BE2C (cell line): ENCODE measurements around the gene MMD.
"Not testable (repeated sequence)": the region's sequence is repeated elsewhere in the genome, so short reads cannot be mapped to it uniquely, and the experiment has no call there.

ENCODE experiments used
- DNase-seq: peaks from one replicate; pipeline ENCODE4 v3.0.0-alpha.2; 2020
- H3K27me3 ChIP-seq: fragments of 250-450 bp; sonication (Bioruptor Pico); 2 replicates; pipeline ENCODE4 v1.5.1; 2020; ENCODE audit warnings: mild to moderate bottlenecking
- H3K36me3 ChIP-seq: fragments of 250-450 bp; sonication (Bioruptor Pico); 2 replicates; pipeline ENCODE4 v1.5.1; 2020; ENCODE audit warnings: mild to moderate bottlenecking
- H3K4me1 ChIP-seq: fragments of 250-450 bp; sonication (Bioruptor Pico); 2 replicates; pipeline ENCODE4 v1.5.1; 2020
- H3K4me3 ChIP-seq: 2 replicates; pipeline ENCODE4 v1.5.1; 2011; ENCODE audit warnings: low read depth, low read length
- H3K9me3 ChIP-seq: fragments of 250-450 bp; sonication (Bioruptor Pico); 2 replicates; pipeline ENCODE4 v1.5.1; 2020
- TF ChIP-seq, protein P1 (sequence below): IDR thresholded peaks from 2 replicates; pipeline ENCODE4 v1.5.1; 2012; ENCODE audit warnings: mild to moderate bottlenecking, low read depth, low read length

MMD gene

DNA sequence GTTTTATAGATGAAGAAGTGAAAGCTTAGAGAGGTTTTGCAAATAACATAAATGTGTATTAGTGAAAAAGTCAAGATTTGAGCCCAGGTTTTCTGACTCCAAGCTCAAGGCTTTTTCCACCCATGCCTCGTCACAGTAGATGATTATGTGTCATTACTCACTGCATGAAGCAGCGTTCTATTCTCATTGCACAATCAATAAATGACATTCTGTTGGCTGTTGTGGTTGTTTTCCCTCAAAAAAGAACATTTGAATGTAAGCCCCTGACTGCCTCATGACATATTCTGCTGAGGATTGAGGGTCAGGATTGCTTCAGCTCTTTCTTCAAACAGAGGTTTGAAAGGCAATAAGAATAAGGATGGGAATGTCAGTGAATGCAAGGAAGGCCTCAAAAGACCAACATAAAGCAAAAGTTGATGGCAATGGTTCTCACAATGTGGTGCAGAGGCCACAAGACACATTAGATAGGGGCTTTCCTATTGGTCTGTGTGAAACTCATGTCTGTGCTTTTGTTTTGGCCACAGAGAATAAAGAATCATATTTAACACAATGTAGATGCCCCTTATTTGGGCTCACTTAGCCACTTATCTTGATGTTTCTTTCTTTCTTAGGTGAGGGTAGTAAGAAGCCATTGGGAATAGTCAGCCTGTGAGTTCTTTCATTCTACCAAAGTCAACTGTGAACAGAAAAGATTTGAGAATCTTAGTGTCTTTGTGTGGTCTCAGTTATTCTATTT, 5.4 kb upstream of the MMD start:
- no peak for DNase-seq

GRCh38 chr17:55424893-55425540, 3.4 kb upstream of the MMD start:
- peaks cover 5% of the 10 kb centered on the region; the same call in 1 of the 2 replicates for H3K4me1 ChIP-seq
- H3K36me3 ChIP-seq, result no peaks in the 10 kb centered on the region
- no peak for DNase-seq
- H3K27me3 ChIP-seq, result no peaks in the 10 kb centered on the region
- no peaks in the 10 kb centered on the region for H3K9me3 ChIP-seq
- no peak overlapping the region for H3K4me3 ChIP-seq
- TF ChIP-seq, protein P1, sequence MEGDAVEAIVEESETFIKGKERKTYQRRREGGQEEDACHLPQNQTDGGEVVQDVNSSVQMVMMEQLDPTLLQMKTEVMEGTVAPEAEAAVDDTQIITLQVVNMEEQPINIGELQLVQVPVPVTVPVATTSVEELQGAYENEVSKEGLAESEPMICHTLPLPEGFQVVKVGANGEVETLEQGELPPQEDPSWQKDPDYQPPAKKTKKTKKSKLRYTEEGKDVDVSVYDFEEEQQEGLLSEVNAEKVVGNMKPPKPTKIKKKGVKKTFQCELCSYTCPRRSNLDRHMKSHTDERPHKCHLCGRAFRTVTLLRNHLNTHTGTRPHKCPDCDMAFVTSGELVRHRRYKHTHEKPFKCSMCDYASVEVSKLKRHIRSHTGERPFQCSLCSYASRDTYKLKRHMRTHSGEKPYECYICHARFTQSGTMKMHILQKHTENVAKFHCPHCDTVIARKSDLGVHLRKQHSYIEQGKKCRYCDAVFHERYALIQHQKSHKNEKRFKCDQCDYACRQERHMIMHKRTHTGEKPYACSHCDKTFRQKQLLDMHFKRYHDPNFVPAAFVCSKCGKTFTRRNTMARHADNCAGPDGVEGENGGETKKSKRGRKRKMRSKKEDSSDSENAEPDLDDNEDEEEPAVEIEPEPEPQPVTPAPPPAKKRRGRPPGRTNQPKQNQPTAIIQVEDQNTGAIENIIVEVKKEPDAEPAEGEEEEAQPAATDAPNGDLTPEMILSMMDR, result no peak

More for the DNA sequence above, 5.4 kb upstream of the MMD start:
- Histone ChIP-seq H3K36me3 (no peaks in the 10 kb centered on the region), H3K9me3 (no peaks in the 10 kb centered on the region), H3K4me3 (no peak overlapping the region), H3K4me1 (peaks cover 9% of the 10 kb centered on the region), H3K27me3 (no peaks in the 10 kb centered on the region)
- TF ChIP-seq, protein P1, result no peak

DNA sequence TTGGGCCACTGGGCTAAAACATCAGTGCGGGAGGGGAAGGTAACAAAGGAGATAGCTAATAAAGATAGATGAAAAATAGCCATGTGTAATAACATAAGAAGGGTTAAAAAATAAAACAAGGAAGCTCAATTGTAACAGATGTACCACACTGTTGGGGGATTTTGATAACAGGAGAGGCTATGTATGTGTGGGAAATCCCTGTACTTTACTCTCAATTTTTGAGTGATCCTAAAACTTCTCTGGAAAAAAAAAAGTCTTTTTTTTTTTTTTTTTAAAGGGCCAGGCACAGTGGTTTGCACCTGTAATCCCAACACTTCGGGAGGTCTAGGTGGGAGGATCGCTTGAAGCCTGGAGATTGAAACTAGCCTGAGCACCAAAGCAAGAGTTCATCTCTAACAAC, 1.9 kb upstream of the MMD start:
- TF ChIP-seq, protein P1, result no peak
- H3K4me1 ChIP-seq, result peaks cover 5% of the 10 kb centered on the region; the same call in 1 of the 2 replicates

GRCh38 chr17:55422828-55423164, 1.2 kb upstream of the MMD start:
- not testable (repeated sequence) for H3K36me3 ChIP-seq, DNase-seq, H3K27me3 ChIP-seq, H3K9me3 ChIP-seq, H3K4me3 ChIP-seq, H3K4me1 ChIP-seq

More for the DNA sequence above, 1.9 kb upstream of the MMD start:
- no peak overlapping the region for H3K4me3 ChIP-seq
- no peaks in the 10 kb centered on the region for H3K27me3 ChIP-seq
- H3K9me3 ChIP-seq, result no peaks in the 10 kb centered on the region
- DNase-seq, result no peak
- no peaks in the 10 kb centered on the region for H3K36me3 ChIP-seq

DNA sequence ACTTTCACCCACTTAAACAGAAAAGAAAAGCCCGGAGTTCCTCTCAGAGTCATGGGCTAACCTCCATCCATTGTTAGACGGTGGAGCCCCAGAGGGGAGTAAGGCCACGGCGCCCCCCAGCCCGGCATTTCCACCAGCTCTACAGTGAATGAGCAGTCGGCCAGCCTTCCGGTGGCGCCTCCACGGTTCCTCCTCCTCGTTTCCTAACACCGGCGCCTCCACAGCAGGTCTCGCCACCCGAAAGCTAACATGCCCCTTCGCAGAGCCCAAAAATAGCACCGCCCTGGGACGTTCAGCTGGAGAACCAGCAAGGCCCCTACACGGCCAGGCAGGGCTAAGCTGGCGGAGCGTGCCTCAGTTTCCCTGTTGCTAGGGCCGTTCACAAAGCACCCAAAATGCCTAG, 858 bp downstream of the MMD start:
- peak; percentile 54 for DNase-seq
- no peaks in the 10 kb centered on the region for H3K9me3 ChIP-seq
- H3K4me3 ChIP-seq, result peak overlapping the region; percentile 91
- TF ChIP-seq, protein P1, result no peak
- H3K4me1 ChIP-seq, result peaks cover 5% of the 10 kb centered on the region; the same call in 1 of the 2 replicates
- H3K27me3 ChIP-seq, result no peaks in the 10 kb centered on the region
- H3K36me3 ChIP-seq, result no peaks in the 10 kb centered on the region

- Histone ChIP-seq H3K4me1 (peaks cover 5% of the 10 kb centered on the region; the same call in 1 of the 2 replicates), H3K4me3 (peak overlapping the region; percentile 91), H3K9me3 (no peaks in the 10 kb centered on the region), H3K27me3 (no peaks in the 10 kb centered on the region), H3K36me3 (no peaks in the 10 kb centered on the region)
- TF ChIP-seq, protein P1, result no peak
- DNase-seq, result no peak
Measured at GRCh38 chr17:55420067-55420775, 1.4 kb downstream of the MMD start.
